NCI-H774 (cell line): ENCODE data around the gene CEP170B.
"Not testable (repeated sequence)": the region's sequence is repeated elsewhere in the genome, so short reads cannot be mapped to it uniquely, and the experiment has no call there.

Experiments
- DNase-seq: peaks from one replicate; lab custom pipeline; 2025; lab: John Stamatoyannopoulos, UW

The CEP170B gene

DNA sequence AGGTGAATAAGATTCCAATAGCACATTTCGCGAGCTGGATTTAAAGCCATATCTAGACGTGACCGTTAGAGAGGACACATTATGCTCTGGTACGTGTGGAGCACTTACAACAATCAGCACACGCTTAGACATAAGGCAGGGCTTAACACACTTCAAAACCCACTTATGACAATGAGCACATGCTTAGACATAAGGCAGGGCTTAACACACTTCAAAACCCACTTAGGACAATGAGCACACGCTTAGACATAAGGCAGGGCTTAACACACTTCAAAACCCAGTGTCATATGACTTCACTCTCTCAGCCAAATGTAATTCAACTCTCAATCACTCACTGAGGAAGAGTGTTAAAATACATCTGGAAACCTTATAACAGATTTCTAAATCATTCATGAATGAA is 48.4 kb downstream of the CEP170B start:
- no peak for DNase-seq

DNA sequence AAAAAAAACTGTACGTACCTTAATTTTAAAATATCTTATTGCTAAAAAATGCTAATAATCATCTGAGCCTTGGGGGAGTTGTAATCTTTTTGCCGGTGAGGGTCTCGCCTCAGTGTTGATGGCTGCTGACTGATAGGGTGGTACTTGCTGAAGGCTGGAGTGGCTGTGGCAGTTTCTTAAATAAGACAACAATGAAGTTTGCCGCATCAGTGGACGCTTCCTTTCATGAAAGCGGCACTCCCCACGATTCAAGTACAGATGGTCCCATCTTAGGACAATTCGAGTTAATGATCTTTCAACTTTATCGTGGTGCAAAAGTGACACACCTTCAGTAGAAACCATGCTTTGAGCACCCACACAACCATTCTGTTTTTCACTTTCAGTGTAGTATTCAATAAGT is 52.0 kb downstream of the CEP170B start:
- no peak for DNase-seq

DNA sequence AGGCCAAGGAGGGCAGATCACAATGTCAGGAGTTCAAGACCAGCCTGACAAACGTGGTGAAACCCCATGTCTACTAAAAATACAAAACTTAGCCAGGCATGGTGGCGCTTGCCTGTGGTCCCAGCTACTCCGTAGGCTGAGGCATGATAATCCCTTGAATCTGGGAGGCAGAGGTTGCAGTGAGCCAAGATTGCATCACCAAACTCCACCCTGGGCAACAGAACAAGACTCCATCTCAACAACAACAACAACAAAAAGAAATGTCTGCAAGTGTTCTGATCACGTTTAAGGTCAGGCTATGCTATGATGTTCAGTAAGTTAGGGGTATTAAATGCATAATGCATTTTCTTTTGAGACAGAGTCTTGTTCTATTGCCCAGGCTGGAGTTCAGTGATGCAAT is 52.9 kb downstream of the CEP170B start:
- DNase-seq = no peak

DNA sequence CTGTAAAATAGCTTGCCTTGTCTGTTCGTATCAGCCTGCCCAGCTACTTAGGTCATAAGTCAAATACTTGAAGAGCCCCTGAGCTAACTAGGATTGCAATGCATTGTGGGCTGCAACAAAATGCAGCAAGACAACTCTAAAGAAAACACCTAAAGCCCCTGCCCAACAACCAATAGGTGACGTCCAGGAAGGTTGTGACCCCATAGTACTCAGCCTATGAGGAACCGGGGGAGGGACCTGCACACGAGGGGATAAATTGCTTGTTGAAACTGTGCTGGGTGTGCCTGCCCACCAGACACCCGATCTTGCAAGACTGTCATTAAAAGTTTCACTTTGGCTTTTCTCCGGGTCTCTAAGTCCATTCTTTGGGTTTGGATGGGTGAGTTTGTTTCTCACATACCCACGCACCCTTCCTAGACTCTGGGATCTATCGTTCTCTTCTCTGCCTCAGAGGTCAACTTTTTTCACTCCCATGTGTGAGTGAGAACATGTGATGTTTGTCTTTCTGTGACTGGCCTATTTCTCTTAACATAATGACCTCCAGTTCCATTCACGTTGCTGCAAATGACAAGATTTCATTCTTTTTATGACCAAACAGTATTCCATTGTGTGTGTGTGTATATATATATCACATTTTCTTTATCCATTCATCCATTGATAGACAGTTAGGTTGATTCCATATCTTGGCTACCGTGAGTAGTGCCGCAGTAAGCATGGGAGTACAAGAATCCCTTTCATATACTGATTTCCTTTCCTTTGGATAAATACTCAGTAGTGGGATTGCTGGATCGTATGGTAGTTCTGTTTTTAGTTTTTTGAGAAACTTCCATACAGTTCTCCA is 54.3 kb downstream of the CEP170B start:
- not testable (repeated sequence) for DNase-seq

DNA sequence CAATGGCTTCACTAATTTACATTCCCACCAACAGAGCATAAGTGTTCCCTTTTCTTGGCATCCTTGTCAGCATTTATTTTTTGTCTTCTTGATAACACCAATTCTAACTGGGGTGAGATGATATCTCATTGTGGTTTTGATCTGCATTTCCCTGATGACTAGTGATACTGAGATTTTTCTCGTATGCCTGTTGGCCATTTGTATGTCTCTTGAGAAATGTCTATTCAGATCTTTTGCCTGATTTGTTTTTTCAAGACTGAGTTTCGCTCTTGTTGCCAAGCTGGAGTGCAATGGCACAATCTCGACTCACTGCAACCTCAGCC is 54.9 kb downstream of the CEP170B start:
- no peak for DNase-seq

DNA sequence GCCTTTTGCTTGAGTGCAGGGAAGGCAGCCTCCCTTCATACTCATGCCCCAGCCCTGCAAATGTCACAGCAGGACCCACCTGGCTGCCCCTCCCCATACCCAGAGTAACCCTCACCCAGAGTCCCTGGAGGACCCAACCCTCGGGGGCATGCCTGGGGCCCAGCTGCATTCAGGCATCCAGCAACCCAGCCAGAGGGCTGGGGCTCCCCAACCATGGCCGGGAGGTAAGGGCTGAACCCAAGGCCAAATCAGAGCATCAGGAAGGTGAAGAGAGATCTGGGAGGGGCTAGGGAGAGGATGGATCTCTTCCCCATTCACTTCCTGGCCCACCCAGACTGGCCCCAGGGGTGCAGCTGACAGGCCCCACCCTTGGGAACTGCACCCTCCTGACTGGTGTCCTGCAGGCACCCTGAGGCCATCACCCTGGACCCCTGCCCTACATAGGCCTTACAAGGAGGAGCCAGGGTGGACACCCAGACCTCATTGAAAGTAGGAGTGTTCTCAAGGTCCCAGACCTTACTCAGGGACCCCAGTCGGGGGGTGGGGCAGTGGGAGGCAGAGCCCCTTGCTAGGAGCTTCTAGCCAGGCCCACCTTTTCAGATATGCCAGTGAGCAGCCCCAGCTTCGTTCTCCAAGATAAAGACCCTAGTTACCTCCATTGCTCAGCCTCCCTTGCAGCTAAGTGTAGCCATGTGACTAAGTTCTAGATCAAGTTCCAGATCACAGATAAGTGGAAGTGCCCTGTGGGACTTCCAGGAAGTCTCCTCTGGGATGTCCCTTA is 58.8 kb downstream of the CEP170B start:
- DNase-seq = no peak

DNA sequence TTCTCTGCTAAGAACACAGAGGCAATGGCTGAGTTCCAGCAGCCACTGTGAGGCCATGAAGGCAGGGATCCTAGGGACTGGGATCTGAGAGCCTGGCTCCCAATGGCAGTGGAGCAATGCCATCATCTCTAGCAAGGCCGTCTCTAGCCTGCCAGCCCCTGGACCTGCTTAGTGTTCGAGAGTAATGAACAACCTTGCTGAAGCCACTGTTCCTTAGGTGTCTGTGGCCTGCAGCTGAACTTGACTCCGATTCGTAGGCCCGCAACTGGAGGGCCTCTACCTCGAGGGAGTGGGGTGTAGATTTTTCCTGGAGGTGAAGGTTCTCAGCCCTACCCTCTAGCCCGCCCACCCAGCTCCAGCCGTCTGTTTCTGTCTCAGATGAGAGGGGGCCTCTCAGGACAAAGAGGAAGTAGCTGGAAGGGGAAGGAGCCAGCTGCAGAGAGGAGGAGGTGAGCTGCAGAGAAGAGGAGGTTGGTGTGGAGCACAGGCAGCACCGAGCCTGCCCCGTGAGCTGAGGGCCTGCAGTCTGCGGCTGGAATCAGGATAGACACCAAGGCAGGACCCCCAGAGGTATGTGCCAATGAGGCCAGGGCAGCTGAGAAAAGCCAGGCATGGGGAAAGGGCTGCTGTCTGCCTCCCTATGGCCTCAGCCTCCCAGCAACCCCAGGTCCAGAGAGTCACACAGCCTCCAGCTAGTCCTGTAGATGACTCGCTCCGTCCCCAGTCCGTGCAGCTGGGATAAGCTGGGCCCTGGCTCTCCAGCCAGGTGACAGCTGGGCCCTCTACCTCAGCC is 59.5 kb downstream of the CEP170B start, which contains the start of gene PLD4:
Gene PLD4, plus strand, starts transcription at position 459 of the 793 bp plus-strand sequence. CDS start 2,262 bp downstream, outside the sequence.
- no peak for DNase-seq

DNA sequence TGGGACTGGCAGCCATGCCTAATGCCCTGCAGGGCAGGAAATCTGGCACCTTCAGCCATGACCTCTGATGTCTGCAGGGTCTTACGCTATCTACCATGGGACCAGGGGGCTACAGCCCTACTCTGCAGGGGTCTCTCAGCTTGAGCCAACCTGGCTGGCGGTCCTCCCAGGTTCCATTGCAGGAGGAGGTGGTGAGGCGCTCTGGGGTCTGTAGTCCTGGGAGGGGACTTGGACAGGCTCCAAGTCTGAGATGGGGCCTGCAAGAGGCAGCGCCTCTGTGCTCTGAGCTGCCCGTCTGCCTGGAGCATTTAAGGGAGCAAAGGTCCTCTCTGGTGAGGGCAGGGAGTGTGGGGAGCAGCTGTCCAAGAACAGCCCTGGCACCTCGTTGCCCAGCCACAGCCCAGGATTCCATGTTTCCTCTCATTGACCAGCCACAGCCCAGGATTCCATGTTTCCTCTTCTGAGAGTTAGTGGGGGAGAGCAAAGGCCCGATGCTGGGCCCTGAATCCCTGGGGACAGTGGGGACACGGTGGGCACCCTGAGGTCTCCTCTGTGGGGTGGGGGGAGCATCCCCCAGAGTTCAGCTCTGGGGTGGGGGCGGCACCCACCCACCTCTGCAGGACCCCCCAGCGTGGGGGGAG is 60.3 kb downstream of the CEP170B start:
- no peak for DNase-seq

DNA sequence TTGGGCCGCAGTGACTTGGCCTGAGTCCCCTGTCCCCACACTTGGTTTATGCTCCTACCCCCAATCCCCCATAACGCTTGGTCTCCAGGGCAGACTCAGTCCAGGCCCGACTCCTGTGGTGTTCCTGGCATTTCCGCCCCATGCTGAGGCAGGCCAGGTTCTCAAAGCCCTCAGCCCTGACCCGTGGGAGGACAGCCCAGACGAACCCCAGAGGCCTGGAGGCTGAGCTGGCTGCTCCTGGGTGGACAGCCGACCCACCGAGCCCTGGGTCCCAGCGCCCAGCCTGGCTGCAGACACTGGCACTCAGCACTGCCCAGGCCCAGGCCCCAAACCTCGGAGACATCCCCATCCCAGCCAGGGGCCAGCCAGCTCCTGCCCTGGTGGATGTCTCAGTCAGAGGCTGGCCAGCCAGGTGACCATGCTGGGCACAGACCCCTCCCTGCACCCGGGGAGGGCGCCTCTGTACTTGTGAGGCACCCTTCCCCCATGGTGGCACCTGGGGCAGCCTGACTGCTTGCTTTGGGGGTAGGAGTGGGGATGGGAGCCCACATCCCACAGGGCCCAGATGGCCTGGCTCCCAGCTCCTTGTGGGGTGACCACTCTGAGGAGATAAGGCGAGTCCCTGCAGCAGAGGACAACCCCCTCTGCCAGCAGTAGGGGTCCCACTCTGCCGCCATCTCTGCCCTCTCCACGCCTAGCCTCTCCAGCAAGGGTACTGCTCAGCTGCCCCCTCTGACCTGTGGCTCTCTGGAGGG is 61.0 kb downstream of the CEP170B start:
- DNase-seq = no peak

DNA sequence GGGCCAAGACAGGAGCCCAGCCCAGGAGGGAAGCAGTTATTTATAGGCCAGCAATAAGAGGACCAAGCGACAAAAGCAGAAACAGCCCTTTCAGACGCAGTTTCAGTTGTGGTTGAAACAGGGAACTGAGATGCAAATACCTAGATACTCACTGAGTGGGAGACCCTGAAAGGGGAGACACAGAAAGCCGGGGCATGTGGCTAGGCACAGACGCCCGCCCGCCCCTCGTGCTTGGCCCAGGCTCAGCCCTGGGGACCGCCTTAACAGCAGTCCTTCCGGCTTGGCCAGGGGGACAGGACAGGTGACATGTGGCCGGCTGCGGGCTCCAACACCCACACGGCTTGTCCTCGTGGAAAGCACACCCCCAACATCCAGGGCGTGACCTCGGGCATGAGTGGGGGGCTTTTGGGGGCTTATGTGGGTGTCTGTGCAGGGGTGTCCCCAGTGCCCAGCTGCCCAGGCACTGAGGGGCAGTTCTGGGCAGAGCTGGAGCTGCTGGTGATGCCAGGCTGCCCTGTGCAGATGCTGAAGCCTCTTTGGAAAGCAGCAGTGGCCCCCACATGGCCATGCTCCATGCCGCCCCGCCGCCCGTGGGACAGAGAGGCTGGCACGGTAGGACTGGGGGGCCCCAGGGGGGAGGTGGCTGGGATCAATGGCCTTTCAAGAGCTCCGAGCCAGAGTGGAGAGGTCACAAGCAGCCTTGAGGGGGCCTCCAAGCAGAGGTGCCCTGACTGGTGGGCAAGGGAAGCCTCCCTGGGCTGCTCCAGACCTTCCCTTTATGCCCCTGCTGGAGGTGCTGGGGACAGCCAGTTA is 61.8 kb downstream of the CEP170B start:
- DNase-seq = no peak

DNA sequence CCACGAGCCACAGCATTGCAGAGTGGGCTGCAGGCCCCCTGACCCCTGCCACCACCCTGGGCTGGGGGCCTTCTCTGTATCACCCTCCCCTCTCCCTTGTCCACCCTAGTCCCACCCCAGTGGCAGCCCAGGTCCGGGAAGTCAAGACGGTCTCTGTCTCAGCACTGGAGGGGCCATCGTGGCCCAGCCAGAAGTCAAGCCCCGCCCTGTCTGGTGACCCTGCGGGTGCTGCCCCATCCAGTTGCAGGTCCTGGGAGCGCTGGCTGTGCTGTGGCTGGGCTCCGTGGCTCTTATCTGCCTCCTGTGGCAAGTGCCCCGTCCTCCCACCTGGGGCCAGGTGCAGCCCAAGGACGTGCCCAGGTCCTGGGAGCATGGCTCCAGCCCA is 62.4 kb downstream of the CEP170B start:
- no peak for DNase-seq

DNA sequence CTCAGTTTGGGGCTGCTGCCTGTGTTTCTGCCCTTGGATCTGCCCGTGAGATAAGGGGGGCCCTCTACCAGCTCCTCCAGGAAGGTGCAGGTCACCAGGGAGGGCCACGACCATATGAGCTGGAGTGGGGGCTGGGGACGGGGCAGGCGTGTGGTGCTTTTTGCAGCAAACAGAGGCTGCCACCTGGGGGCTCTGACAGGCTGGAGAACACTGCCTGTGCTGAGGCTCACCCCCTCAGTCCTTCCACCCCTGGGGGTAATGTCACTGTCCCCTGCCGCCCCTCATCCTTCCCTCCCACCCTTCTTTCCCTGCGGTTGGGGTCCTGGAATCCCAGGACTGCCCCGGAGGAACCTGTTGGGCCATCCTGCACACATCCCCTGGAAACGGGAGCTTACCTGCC is 62.8 kb downstream of the CEP170B start:
- no peak for DNase-seq

DNA sequence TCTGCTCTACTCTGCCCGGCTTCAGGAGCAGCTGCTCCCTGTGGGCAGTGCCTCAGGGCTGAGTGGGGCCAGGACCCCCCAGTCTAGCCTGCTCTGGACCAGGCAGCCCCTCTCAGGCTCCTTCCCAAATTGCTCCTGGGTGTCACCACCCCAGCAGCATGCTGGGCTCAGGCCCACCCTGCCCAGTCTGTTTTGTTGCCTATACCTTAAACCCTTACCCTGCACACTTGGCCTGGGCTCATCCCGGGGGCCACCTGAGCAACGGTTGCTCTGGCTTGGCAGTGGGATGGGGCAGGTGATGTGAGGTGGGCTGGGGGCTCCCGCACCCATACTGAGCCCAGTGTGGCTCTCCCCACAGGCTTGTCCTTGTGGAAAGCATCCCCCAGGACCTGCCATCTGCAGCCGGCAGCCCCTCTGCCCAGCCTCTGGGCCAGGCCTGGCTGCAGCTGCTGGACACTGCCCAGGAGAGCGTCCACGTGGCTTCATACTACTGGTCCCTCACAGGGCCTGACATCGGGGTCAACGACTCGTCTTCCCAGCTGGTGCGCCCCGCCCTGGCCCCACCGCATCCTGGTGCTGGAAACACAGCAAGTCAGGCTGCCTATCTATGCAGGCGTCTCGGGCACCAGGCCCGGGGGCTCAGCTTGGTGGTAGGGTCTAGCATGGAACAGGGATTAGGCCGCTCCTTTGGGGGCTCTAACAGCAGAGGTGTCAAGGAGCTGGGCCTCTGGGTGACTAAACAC is 63.5 kb downstream of the CEP170B start:
- no peak for DNase-seq

DNA sequence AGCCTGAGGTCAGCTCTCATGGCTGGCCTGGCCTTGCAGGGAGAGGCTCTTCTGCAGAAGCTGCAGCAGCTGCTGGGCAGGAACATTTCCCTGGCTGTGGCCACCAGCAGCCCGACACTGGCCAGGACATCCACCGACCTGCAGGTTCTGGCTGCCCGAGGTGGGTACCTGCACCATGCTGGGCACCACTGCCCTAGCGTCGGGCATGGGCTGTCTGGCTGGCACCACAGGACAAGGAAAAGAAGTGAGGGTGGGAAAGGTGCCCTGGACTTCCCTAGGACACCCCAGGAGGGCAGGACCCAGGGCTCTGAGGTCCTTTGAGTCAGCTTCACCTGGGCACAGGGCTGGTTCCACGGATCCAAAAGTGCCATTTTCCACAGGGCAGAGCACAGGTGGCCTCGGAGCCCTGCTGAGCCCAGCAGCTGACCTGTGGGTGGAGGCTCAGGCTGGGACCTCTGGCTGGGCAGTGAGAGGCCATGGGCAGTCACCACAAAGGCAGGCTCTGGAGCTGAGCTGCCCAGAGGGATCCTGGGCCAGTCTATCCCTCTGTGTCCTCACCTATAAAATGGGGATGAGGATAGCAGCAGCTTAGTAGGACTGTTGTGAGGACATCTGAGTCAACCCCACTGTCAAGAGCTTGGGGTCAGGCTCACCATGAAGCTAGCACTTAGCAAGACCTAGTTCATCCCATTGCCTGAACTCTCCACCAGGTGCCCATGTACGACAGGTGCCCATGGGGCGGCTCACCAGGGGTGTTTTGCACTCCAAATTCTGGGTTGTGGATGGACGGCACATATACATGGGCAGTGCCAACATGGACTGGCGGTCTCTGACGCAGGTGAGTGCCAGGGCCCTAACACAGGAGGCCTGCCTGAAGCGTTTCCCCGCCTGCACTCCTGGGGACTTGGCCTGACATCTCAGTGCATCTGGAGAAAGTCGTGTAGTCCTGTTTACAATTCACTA is 64.5 kb downstream of the CEP170B start:
- DNase-seq = no peak

DNA sequence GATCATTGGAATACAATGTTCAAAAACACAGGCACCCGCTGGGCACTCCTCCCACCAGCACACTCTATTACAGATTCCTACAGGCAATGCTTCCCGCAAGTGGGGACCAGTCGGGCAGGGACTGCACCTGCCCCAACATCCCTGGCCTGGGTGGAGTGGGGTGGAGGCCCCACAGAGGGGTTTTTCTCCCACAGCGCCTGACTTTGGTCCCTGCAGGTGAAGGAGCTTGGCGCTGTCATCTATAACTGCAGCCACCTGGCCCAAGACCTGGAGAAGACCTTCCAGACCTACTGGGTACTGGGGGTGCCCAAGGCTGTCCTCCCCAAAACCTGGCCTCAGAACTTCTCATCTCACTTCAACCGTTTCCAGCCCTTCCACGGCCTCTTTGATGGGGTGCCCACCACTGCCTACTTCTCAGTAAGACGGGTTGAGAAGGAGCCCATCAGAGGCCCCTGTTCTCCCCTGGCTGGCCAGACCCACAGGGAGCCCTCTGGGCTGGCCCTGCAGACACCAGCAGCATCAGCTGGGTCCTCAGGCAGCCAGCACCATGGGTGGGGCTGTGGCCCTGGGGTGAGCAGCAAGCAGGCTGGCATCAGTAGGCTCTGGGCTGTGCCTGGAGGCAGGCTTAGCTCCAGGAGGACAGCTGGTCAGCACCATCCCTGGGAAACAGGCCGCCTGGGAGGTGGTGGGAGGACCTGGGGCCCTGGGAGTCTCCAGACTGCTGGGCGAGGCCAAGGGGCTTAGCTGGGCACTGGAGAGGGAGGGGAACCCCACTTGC is 65.6 kb downstream of the CEP170B start:
- no peak for DNase-seq

DNA sequence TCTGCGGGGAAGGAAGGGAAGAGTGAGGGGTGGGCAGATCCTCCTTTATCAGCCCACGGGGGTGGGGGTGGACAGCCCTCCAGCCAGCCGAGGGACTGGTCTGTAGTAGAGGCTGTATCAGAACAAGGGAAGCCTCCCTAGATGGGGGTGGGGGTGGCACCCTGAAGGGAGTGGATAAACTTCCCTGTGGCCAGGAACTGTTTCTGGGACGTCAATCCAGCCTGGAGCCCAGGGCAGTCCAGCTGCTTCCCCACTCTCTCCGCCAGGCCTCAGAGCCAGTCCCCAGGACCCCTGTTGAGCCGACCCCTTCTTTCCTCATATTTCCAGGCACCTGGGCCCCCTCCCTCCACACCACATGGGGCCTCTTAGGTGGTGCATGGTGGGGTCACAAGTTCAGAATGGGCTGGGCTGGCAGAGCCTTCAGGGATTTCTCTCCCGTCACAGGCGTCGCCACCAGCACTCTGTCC is 66.3 kb downstream of the CEP170B start:
- no peak for DNase-seq

DNA sequence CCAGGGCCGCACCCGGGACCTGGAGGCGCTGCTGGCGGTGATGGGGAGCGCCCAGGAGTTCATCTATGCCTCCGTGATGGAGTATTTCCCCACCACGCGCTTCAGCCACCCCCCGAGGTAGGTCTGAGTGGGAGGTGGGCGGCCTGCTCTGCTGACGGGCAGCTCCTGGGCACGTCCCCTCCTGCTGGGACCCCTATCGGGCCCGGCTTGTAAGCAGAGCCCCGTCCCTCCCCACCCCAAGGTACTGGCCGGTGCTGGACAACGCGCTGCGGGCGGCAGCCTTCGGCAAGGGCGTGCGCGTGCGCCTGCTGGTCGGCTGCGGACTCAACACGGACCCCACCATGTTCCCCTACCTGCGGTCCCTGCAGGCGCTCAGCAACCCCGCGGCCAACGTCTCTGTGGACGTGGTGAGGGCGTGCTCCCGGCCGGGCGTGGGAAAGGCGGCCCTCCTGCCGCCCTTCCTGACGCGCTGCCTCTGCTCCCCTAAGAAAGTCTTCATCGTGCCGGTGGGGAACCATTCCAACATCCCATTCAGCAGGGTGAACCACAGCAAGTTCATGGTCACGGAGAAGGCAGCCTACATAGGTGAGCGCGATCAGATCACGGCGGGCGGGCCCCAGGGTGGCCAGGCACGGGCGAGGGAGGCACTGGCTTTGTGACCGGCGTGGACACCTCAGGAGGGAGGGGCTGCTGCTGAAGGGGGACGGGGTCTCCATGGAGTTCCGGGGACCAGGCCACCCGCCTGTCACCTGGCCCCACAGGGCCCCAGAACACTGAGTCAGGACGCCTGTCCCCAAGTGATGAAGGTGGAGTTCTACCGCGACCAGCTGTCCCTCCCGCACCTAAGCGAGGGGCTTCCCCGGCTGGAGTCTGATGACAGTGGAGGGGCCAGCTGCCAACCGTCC is 67.0 kb downstream of the CEP170B start:
- DNase-seq = no peak
